ENCODE data around the gene ASXL3.

- TF ChIP-seq CTCF (IDR thresholded peaks at IDR 0.05) (no peak), POLR2A (IDR thresholded peaks at IDR 0.05) (no peak)
These were observed 86.3 kb downstream of the ASXL3 start for GRCh38 chr18:33664241-33664874.

All from thyroid gland (tissue), 4 donors.